ENCODE measurements around the gene COX6A2.

Gene COX6A2

GRCh38 chr16:31388535-31388934, 39.6 kb downstream of the COX6A2 start:
- TF ChIP-seq CTCF (IDR thresholded peaks at IDR 0.05; ENCODE audit: extremely low read depth, missing control alignments) = no peak
- no peak for DNase-seq (ENCODE audit: low spot score)

- no peak for TF ChIP-seq CTCF (IDR thresholded peaks at IDR 0.05; ENCODE audit: extremely low read depth, missing control alignments)
- peak; percentile 45 for DNase-seq (ENCODE audit: low spot score)
Measured at GRCh38 chr16:31386157-31386984, 41.8 kb downstream of the COX6A2 start.

GRCh38 chr16:31385680-31386079, 42.5 kb downstream of the COX6A2 start:
- DNase-seq (ENCODE audit: low spot score) = no peak

GRCh38 chr16:31382485-31383161, 45.5 kb downstream of the COX6A2 start:
- peak; percentile 65 for TF ChIP-seq CTCF (IDR thresholded peaks at IDR 0.05; ENCODE audit: extremely low read depth, missing control alignments)
- peak; percentile 82 for DNase-seq (ENCODE audit: low spot score)

More at GRCh38 chr16:31385680-31386079, 42.5 kb downstream of the COX6A2 start:
- TF ChIP-seq CTCF (IDR thresholded peaks at IDR 0.05; ENCODE audit: extremely low read depth, missing control alignments) = no peak

GRCh38 chr16:31380201-31380600, 48.0 kb downstream of the COX6A2 start:
- DNase-seq (ENCODE audit: low spot score) = no peak

More at GRCh38 chr16:31380201-31380600, 48.0 kb downstream of the COX6A2 start:
- no peak for TF ChIP-seq CTCF (IDR thresholded peaks at IDR 0.05; ENCODE audit: extremely low read depth, missing control alignments)
